Daoy (cell line): ENCODE measurements around the gene CAPN8. TPM values are rescaled to one million over a fixed set of nuclear protein-coding genes. Genes with fewer than 3 reads are reported as not detected.

ENCODE experiments used
- DNase-seq: peaks from one replicate; pipeline ENCODE4 v3.0.0-alpha.2; 2015; ENCODE audit warnings: low read depth
- total RNA-seq: library from RNA; depleted of rRNA; stranded (reverse); fragments of >200 nt; shearing (Covaris generic); gene quantifications from 2 replicates; pipeline ENCODE4 v1.2.3, GENCODE V29; 2014

The CAPN8 gene
- total RNA-seq, 1 experiment from 2014 or later = not detected

DNA sequence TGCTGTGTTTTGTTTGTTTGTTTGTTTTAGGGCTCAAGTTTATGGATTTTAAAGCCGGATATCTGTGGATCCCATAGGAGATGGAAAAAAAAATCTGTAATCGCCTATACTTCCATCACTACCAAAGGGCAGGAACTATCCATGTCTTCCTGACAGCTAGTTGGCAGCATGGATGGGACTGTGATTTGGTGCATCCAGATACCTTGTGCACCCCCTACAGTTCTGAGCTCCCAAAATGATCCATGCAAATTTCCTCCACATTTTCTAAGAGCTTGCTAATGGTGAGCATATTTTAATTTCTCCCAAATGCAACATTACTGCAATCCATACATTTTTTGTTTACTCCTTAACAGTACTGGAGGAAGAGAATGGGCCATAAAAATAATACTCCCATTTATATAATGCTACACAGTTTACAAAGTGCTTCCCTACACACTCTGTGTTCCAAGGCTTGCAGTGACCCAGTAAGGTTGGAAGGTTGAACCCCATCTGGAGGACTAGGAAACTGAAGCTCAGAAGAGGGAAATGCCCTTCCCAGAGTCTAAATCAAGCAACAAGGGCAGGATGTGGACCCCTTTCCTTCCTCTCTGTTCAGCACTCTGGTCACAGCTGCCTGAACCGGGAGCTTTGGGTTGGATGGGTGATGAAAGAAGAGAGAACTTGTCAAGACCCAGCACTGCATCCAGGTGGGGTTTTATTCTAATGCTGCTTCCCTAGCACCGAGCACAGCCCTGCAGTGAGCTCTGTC lies 48.0 kb downstream of the CAPN8 start:
- DNase-seq = peak; percentile 14

GRCh38 chr1:223616586-223616985 lies 48.9 kb downstream of the CAPN8 start:
- DNase-seq = no peak

GRCh38 chr1:223611936-223612335 lies 53.6 kb downstream of the CAPN8 start:
- DNase-seq = no peak

GRCh38 chr1:223609977-223610376 lies 55.5 kb downstream of the CAPN8 start:
- DNase-seq = no peak

- DNase-seq = no peak
Observed at GRCh38 chr1:223609066-223609465, 56.4 kb downstream of the CAPN8 start.

DNA sequence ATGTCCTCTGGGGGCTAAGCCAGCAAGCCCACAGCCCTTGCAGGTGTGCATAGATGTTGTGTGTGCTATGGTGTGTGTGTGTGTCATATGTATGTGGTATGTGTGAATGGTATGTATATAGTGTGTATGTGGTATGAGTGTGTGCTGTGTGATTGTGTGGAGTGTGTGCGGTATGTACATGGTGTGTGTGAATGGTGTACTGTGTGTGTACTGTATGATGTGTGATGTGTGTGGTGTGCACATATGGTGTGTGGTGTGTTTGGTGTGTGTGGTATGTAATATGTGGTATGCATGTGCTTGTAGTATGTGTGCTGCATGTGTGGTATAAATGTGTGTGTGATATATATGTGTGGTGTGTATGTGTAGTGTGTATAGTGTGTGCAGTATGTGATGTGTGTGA lies 107.0 kb downstream of the CAPN8 start:
- DNase-seq = no peak

DNA sequence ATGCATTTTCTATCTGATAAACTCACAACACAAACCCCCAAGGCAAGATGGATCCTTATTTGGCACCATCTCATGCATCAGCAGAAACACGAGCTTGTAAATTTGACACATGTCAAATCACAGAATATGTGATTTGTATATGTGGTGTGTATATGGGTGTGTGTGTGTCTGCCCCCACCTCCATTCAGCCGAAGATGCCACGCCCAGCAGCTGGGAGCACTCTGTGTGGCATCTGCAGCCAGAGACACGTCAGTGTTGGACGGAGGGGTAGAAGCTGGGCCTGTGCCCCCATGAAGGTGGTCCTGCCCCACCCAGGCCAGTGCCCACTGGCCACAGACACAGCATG lies 108.4 kb downstream of the CAPN8 start:
- DNase-seq = no peak

GRCh38 chr1:223556414-223557129 lies 108.9 kb downstream of the CAPN8 start:
- peak; percentile 63 for DNase-seq

GRCh38 chr1:223553957-223554356 lies 111.5 kb downstream of the CAPN8 start:
- DNase-seq = no peak

DNA sequence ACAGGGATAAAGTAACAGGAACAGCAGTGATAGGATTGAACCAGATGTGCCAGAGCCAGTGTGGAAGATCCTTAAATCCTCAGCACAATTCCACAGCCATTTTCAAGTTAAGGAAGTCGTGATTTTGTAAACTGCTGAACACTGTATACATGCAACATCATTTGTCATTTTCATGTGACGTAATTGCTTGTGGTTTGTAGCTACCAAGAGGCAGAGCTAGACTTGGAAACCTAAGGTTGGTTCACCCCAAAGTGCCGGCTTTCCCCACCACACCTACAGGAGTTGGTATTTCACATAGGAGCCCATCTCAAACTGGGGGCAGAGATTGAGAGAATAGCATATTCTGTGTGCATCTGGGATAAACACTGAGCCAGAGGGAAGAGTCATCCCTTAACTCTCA lies 113.9 kb downstream of the CAPN8 start:
- no peak for DNase-seq

DNA sequence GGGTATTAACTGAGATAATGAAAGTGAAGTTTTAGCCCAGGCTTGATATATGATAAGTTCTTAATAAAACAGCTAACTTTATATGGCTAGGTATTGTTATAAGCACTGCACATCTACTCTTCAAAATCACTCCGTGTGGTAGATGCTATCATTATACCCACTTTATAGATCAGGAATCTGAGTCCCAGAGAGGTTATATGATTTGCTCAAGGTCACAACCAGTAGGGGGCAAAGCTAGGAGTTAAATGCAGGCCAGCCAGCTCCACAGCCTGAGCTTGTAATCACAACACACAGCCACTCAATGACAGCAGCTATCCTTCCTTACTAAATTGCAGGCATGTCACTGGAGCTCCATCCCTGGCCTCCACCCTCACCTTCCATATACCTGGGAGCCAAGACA lies 115.8 kb downstream of the CAPN8 start:
- no peak for DNase-seq

- DNase-seq = no peak
Observed at GRCh38 chr1:223547316-223548114, 118.0 kb downstream of the CAPN8 start.

DNA sequence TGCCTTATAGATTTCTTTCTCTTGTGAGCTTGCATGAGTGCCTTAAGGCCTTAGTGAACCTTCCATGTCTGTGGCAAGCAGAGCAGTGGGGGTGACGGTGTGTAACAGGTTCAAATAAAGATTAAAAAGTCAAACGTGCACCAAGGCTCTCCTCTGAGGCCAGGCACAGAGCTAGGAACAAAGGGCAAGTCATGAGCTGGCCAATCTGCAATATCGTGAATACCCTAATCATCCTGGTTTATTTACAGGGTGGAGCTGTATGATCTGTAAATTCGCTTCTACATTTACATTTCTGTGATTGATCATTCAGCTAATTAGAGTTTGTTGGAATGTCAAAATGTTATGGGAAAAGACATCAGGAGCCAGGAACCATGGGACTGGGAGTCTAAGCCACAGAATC lies 120.2 kb downstream of the CAPN8 start:
- no peak for DNase-seq

- no peak for DNase-seq
Observed at GRCh38 chr1:223543560-223543959, 121.9 kb downstream of the CAPN8 start.

DNA sequence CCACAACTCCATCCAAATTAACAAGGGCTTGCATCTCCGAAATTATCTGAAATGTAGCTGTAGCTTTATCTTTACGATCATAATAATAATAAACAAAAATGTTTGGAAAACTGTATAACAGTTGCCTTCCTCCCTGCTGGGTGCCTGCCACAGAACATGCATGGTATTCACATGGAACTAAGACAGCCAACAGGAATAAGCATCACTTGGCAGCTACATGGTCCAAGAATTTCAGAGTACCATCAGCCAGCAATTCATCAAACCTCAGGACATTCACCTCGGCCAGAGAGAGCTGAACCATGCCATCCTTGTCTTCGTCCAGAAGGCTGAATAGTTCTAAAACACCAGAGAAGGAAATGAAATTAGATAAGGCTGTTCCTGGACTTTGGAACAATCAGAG lies 122.7 kb downstream of the CAPN8 start:
- DNase-seq = no peak

- no peak for DNase-seq
Observed at GRCh38 chr1:223540485-223541106, 124.9 kb downstream of the CAPN8 start.

GRCh38 chr1:223539750-223540149 lies 125.8 kb downstream of the CAPN8 start:
- no peak for DNase-seq

GRCh38 chr1:223538981-223539380 lies 126.5 kb downstream of the CAPN8 start:
- DNase-seq = no peak

- DNase-seq = no peak
Observed at GRCh38 chr1:223535319-223535718, 130.2 kb downstream of the CAPN8 start.

- no peak for DNase-seq
Observed at GRCh38 chr1:223534677-223535076, 130.8 kb downstream of the CAPN8 start.

DNA sequence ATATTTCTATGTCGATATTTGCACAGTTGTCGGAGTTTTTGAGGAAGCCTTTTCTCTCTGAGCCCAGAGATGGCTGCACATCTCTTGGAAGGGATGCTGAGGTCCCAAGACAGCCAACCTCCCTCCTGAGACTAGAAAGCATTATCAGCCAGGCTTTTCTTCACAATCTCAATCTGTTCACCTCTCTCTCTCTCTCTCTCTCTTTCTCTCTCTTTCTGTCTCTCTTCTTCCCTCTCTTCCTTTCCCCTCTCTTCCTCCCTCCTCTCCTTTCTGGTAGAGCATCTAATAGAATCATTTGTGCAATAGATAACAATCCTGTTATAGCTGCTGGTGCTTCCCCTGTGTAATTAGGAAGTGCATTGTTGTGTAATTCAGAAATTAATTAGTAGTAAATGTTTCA lies 131.8 kb downstream of the CAPN8 start:
- DNase-seq = no peak

DNA sequence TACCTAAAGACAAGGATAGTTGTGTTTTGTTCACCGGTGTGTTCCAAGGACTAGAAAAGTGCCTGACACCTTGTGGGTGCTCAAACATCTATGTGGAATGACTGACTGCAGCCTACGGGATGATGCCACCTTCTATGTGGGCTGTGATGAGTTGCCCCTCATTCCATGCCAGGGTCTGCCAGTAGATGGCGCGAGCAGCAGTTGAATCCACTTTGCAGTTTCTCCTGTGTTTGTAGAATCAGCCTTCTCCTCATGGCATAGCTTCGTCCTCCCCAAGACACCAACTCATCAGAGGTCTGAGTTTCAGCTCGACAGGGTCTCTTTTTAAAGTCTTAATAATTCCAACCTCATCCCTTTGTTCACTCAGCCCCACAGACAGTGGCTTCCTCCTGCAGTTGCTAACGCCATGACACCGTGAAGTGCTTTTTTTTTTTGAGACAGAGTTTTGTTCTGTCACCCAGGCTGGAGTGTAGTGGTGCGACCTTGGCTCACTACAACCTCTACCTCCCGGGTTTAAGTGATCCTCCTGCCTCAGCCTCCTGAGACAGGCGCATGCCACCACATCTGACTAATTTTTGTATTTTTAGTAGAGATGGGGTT lies 133.7 kb downstream of the CAPN8 start:
- DNase-seq = peak; percentile 71
